H9 (cell line): ENCODE measurements around the gene ZNF587. TPM values are rescaled to one million over a fixed set of nuclear protein-coding genes. Genes with fewer than 3 reads are reported as not detected.

ENCODE experiments used
- DNase-seq: peaks from one replicate; pipeline ENCODE4 v3.0.0-alpha.2; 2017
- H2AFZ ChIP-seq: one replicate; pipeline ENCODE4 v1.6.1; 2013; ENCODE audit warnings: mild to moderate bottlenecking, low read length, control low read depth, moderate library complexity
- H2AK5ac ChIP-seq: 2 replicates; pipeline ENCODE4 v1.6.1; 2013; ENCODE audit warnings: low read length, control low read depth, mixed read lengths; ENCODE audit not compliant: insufficient read length
- H2BK120ac ChIP-seq: one replicate; pipeline ENCODE4 v1.6.1; 2013; ENCODE audit warnings: low read depth, mild to moderate bottlenecking, low read length, control low read depth, inconsistent platforms; ENCODE audit not compliant: poor library complexity, severe bottlenecking
- H2BK12ac ChIP-seq: 2 replicates; pipeline ENCODE4 v1.6.1; 2013; ENCODE audit warnings: low read length, control low read depth, mixed read lengths, low read depth; ENCODE audit not compliant: insufficient read length
- H2BK15ac ChIP-seq: 2 replicates; pipeline ENCODE4 v1.6.1; 2013; ENCODE audit warnings: low read depth, low read length, control low read depth
- H2BK20ac ChIP-seq: one replicate; pipeline ENCODE4 v1.6.1; 2013; ENCODE audit warnings: low read depth, mild to moderate bottlenecking, low read length, control low read depth, inconsistent platforms; ENCODE audit not compliant: poor library complexity, severe bottlenecking
- H2BK5ac ChIP-seq: 2 replicates; pipeline ENCODE4 v1.6.1; 2013; ENCODE audit warnings: low read length, control low read depth, mixed read lengths; ENCODE audit not compliant: insufficient read length
- H3K14ac ChIP-seq: 2 replicates; pipeline ENCODE4 v1.6.1; 2013; ENCODE audit warnings: low read length, control low read depth; ENCODE audit not compliant: insufficient read depth
- H3K18ac ChIP-seq: 2 replicates; pipeline ENCODE4 v1.6.1; 2013; ENCODE audit warnings: low read depth, mild to moderate bottlenecking, mixed read lengths, low read length, control low read depth; ENCODE audit not compliant: insufficient read length
- H3K23ac ChIP-seq: 2 replicates; pipeline ENCODE4 v1.6.1; 2013; ENCODE audit warnings: low read length, control low read depth, mixed read lengths, low read depth; ENCODE audit not compliant: insufficient read length
- H3K23me2 ChIP-seq: 2 replicates; pipeline ENCODE4 v1.6.1; 2013; ENCODE audit warnings: low read depth, mild to moderate bottlenecking, mixed read lengths, low read length, control low read depth; ENCODE audit not compliant: insufficient read length, poor library complexity, severe bottlenecking
- H3K27ac ChIP-seq: 2 replicates; pipeline ENCODE4 v1.5.1; 2013; ENCODE audit warnings: low read length, control low read depth, mixed read lengths, low read depth; ENCODE audit not compliant: insufficient read length
- H3K27me3 ChIP-seq: 2 replicates; pipeline ENCODE4 v1.6.1; 2013; ENCODE audit warnings: low read length, control low read depth, inconsistent platforms; ENCODE audit not compliant: insufficient read depth
- H3K4ac ChIP-seq: 2 replicates; pipeline ENCODE4 v1.6.1; 2013; ENCODE audit warnings: low read depth, mild to moderate bottlenecking, control low read depth, inconsistent platforms, low read length, moderate library complexity
- H3K4me1 ChIP-seq: 2 replicates; pipeline ENCODE4 v1.6.1; 2013; ENCODE audit warnings: low read length, control low read depth, inconsistent platforms; ENCODE audit not compliant: insufficient read depth
- H3K4me2 ChIP-seq: 2 replicates; pipeline ENCODE4 v1.6.1; 2013; ENCODE audit warnings: low read length, control low read depth, mixed read lengths; ENCODE audit not compliant: insufficient read length, insufficient read depth
- H3K56ac ChIP-seq: 2 replicates; pipeline ENCODE4 v1.6.1; 2013; ENCODE audit warnings: low read depth, mild to moderate bottlenecking, mixed read lengths, low read length, control low read depth; ENCODE audit not compliant: insufficient read length
- H3K79me1 ChIP-seq: 2 replicates; pipeline ENCODE4 v1.6.1; 2013; ENCODE audit warnings: low read depth, mild to moderate bottlenecking, moderate library complexity, low read length, control low read depth, inconsistent platforms; ENCODE audit not compliant: insufficient read depth, poor library complexity, severe bottlenecking
- H3K79me2 ChIP-seq: 2 replicates; pipeline ENCODE4 v1.6.1; 2013; ENCODE audit warnings: low read length, control low read depth, inconsistent platforms; ENCODE audit not compliant: insufficient read depth
- H3K9ac ChIP-seq: 2 replicates; pipeline ENCODE4 v1.6.1; 2013; ENCODE audit warnings: low read length, control low read depth, mixed read lengths; ENCODE audit not compliant: insufficient read length; ENCODE audit errors: extremely low read depth
- H3K9me3 ChIP-seq: one replicate; pipeline ENCODE4 v1.6.1; 2013; ENCODE audit warnings: low read depth, low read length, inconsistent platforms; ENCODE audit not compliant: control insufficient read depth
- H3T11ph ChIP-seq: one replicate; pipeline ENCODE4 v1.6.1; 2013; ENCODE audit warnings: mild to moderate bottlenecking, low read length, control low read depth, inconsistent platforms
- H4K20me1 ChIP-seq: one replicate; pipeline ENCODE4 v1.6.1; 2013; ENCODE audit not compliant: control insufficient read depth, insufficient read length, insufficient read depth
- H4K5ac ChIP-seq: 2 replicates; pipeline ENCODE4 v1.6.1; 2013; ENCODE audit warnings: low read depth, mild to moderate bottlenecking, mixed read lengths, low read length, control low read depth; ENCODE audit not compliant: insufficient read length
- H4K8ac ChIP-seq: replicated peaks from 2 replicates; pipeline ENCODE4 v1.6.1; 2013; ENCODE audit warnings: low read length, control low read depth, mixed read lengths, low read depth; ENCODE audit not compliant: insufficient read length
- H4K91ac ChIP-seq: 2 replicates; pipeline ENCODE4 v1.6.1; 2013; ENCODE audit warnings: low read depth, mild to moderate bottlenecking, moderate library complexity, mixed read lengths, low read length, control low read depth; ENCODE audit not compliant: insufficient read length
- H3K27ac Mint-ChIP-seq, 3 experiments: 2 replicates in 2 of 3; 3 replicates in 1 of 3; pipeline ENCODE4 v1.8.0; 2020 to 2021; ENCODE audit warnings: mixed read lengths in 3 of 3, mild to moderate bottlenecking in 1 of 3, moderate library complexity in 1 of 3
- H3K27me3 Mint-ChIP-seq: 2 replicates; pipeline ENCODE4 v1.8.0; 2021; ENCODE audit warnings: low read depth, mild to moderate bottlenecking, moderate library complexity, mixed read lengths
- H3K36me3 Mint-ChIP-seq, 3 experiments: 2 replicates in 2 of 3; 3 replicates in 1 of 3; pipeline ENCODE4 v1.8.0; 2020 to 2021; ENCODE audit warnings: low read depth in 3 of 3, mixed read lengths in 3 of 3; ENCODE audit not compliant: insufficient read depth in 1 of 3
- H3K4me1 Mint-ChIP-seq, 2 experiments: 2 replicates each; pipeline ENCODE4 v1.8.0; 2020; ENCODE audit warnings: mixed read lengths in 2 of 2
- H3K4me3 Mint-ChIP-seq, 2 experiments: 2 replicates in 1 of 2; 3 replicates in 1 of 2; pipeline ENCODE4 v1.8.0; 2020 to 2021; ENCODE audit warnings: mild to moderate bottlenecking in 2 of 2, mixed read lengths in 2 of 2, moderate library complexity in 1 of 2
- H3K9me3 Mint-ChIP-seq, 2 experiments: 2 replicates in 1 of 2; 3 replicates in 1 of 2; pipeline ENCODE4 v1.8.0; 2020; ENCODE audit warnings: mild to moderate bottlenecking in 2 of 2, mixed read lengths in 2 of 2, moderate library complexity in 1 of 2
- WGBS: extraction: QIAGEN DNeasy Blood & Tissue Kit; methylation state at CpG from one replicate; pipeline ENCODE4 v1.1.7; 2013; ENCODE audit warnings: missing lambda C conversion rate, low lambda C conversion rate, mixed read lengths; ENCODE audit not compliant: insufficient read length; ENCODE audit errors: extremely low coverage; 5-methylcytosine and 5-hydroxymethylcytosine counted together
- total RNA-seq: library from RNA; stranded (reverse); gene quantifications from 2 replicates; pipeline ENCODE4 v1.2.1, GENCODE V29; 2021
- TF ChIP-seq, protein P1 (sequence below): fragments of 200-600 bp; sonication (generic); conservative IDR thresholded peaks from 3 replicates; pipeline ENCODE4 v1.8.0; 2021; ENCODE audit warnings: antibody characterized with exemption, mild to moderate bottlenecking

The ZNF587 gene
- total RNA-seq, 1 experiment from 2014 or later = 40.0 TPM

DNA sequence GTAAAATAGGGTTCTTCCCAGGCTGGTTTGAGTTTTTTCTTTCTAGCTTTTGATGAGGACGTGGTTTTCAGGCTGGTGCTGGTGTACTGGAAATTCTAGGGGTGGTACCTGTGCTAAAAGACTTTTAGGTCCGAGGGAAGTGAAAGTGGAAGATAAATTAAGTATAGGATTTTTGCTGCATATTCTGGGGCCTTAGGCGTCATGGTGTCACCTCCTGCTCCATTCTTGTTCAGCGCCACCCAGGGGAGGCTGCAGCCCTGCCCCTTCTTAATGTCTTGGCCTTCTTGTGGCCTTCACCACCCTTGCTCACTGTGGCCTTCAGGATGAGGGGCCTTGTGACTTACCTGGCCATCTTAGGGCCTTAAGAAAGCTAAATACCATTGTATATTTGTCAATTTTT is 47.4 kb upstream of the ZNF587 start:
- Histone ChIP-seq H4K20me1 (no peaks in the 10 kb centered on the region), H2BK15ac (no peak overlapping the region), H3K27me3 (no peaks in the 10 kb centered on the region), H4K91ac (no peak overlapping the region), H2AFZ (no peak overlapping the region), H3K23ac (no peak overlapping the region), H4K5ac (no peak overlapping the region), H2BK120ac (no peak overlapping the region), H3T11ph (no peak overlapping the region), H3K4me2 (peak overlapping the region; percentile 10), H3K27ac (peak overlapping the region; percentile 51), H3K79me2 (no peaks in the 10 kb centered on the region), H2BK12ac (no peak overlapping the region), H3K9me3 (no peaks in the 10 kb centered on the region), H3K56ac (no peak overlapping the region), H2BK20ac (no peak overlapping the region), H4K8ac (no peak overlapping the region), H3K9ac (no peak overlapping the region), H3K4ac (no peak overlapping the region), H3K4me1 (peaks cover 8% of the 10 kb centered on the region; the same call in 1 of the 2 replicates), H3K18ac (no peak overlapping the region), H2BK5ac (no peak overlapping the region), H3K79me1 (no peaks in the 10 kb centered on the region), H2AK5ac (no peak overlapping the region), H3K23me2 (peaks cover 11% of the 10 kb centered on the region), H3K14ac (no peak overlapping the region)
- peak overlapping the region; percentile 9 to 61; a peak in 2 of 5 replicates for H3K4me3 Mint-ChIP-seq
- no peaks in the 10 kb centered on the region for H3K9me3 Mint-ChIP-seq
- no peaks in the 10 kb centered on the region for H3K27me3 Mint-ChIP-seq
- H3K27ac Mint-ChIP-seq = peak overlapping the region; percentile 92 to 96 (median 95); a peak in 6 of 7 replicates
- peaks cover 8 to 15% (median 14%) of the 10 kb centered on the region in 3 experiments for H3K36me3 Mint-ChIP-seq
- peak; percentile 61 for DNase-seq
- TF ChIP-seq, protein P1, sequence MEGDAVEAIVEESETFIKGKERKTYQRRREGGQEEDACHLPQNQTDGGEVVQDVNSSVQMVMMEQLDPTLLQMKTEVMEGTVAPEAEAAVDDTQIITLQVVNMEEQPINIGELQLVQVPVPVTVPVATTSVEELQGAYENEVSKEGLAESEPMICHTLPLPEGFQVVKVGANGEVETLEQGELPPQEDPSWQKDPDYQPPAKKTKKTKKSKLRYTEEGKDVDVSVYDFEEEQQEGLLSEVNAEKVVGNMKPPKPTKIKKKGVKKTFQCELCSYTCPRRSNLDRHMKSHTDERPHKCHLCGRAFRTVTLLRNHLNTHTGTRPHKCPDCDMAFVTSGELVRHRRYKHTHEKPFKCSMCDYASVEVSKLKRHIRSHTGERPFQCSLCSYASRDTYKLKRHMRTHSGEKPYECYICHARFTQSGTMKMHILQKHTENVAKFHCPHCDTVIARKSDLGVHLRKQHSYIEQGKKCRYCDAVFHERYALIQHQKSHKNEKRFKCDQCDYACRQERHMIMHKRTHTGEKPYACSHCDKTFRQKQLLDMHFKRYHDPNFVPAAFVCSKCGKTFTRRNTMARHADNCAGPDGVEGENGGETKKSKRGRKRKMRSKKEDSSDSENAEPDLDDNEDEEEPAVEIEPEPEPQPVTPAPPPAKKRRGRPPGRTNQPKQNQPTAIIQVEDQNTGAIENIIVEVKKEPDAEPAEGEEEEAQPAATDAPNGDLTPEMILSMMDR = peak; percentile 29; the same call in 2 of the 3 replicates
- H3K4me1 Mint-ChIP-seq = peaks cover 49 to 56% of the 10 kb centered on the region in 2 experiments
- no CpG with 5 or more reads among the region's 4 CpGs for WGBS
